GM12801 (cell line): ENCODE measurements around the gene PCID2.

Experiments used
- TF ChIP-seq, protein P1 (sequence below): IDR thresholded peaks from one replicate; pipeline ENCODE4 v1.5.1; 2011; ENCODE audit warnings: control low read depth; ENCODE audit not compliant: insufficient read length; ENCODE audit errors: extremely low read depth

PCID2 gene

DNA sequence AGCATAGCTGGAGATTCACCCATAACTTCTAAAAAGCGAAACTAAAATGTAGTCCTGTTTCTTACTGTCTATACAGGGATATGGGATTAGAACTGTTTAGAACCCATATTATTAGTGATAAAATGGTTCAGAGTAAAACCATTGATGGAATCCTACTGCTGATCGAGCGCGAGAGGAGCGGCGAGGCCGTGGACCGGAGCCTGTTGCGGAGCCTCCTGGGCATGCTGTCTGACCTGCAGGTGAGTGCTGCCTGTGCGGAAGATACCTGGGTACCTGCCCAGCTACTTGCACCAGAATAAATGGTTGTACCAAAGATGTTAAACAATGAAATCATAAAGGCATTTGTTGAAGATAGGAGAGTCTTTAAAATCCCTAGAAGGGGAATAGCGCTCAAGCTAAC lies 24.6 kb upstream of the PCID2 start:
- TF ChIP-seq, protein P1, sequence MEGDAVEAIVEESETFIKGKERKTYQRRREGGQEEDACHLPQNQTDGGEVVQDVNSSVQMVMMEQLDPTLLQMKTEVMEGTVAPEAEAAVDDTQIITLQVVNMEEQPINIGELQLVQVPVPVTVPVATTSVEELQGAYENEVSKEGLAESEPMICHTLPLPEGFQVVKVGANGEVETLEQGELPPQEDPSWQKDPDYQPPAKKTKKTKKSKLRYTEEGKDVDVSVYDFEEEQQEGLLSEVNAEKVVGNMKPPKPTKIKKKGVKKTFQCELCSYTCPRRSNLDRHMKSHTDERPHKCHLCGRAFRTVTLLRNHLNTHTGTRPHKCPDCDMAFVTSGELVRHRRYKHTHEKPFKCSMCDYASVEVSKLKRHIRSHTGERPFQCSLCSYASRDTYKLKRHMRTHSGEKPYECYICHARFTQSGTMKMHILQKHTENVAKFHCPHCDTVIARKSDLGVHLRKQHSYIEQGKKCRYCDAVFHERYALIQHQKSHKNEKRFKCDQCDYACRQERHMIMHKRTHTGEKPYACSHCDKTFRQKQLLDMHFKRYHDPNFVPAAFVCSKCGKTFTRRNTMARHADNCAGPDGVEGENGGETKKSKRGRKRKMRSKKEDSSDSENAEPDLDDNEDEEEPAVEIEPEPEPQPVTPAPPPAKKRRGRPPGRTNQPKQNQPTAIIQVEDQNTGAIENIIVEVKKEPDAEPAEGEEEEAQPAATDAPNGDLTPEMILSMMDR = no peak

- TF ChIP-seq, protein P1 = no peak
These were observed 23.9 kb upstream of the PCID2 start for GRCh38 chr13:113232208-113233003.

- TF ChIP-seq, protein P1 = no peak
These were observed 23.1 kb upstream of the PCID2 start for GRCh38 chr13:113231306-113232207.

DNA sequence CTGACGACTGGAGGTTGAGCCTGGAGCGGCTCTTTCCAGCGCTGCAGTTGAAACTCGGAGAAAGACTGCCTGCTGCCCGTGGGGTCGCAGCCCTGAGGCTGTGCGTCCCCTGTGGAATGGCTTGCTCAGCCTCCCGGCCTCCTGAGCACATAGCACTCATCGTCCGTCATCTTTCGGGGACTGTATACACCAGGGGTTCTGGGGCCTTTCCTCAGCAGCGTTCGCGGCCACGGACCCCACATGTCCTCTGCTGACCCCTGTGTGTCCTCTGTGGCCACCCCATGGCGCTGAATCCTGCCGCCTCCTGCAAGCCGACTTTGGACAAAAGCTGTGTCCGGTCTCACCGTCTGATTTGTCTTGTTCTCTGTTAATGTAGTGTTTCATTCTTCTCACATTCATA lies 21.3 kb upstream of the PCID2 start:
- TF ChIP-seq, protein P1 = no peak

DNA sequence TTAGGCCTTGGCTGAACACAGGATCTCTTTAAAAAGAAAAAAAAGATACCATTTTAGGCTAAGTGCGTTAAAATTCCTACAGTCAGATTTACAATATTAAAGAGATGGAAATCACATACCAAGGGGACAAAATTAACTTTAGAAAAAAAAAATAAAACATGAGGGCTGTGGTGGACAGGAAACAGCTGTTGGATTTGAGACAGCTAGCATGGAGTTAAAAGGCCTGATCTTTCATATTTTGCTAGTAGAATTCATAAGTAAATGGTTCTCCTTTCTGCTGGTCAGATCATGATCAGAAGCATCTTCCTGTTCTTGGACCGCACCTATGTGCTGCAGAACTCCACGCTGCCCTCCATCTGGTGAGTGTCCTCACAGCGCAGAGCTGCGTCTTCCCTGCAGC lies 20.7 kb upstream of the PCID2 start:
- TF ChIP-seq, protein P1 = no peak

- TF ChIP-seq, protein P1 = no peak
These were observed 18.5 kb upstream of the PCID2 start for GRCh38 chr13:113226873-113227450.

- TF ChIP-seq, protein P1 = no peak
These were observed 17.0 kb upstream of the PCID2 start for GRCh38 chr13:113225515-113225914.
